Erythroblast (primary cell): ENCODE measurements around the gene PMM2.

Experiments
- GATA1 ChIP-seq: IDR thresholded peaks from 2 replicates; pipeline ENCODE4 v1.6.1; 2011; ENCODE audit warnings: low read depth, mild to moderate bottlenecking, control low read depth, low read length, moderate library complexity
- POLR2A ChIP-seq: IDR thresholded peaks from 2 replicates; pipeline ENCODE4 v1.6.1; 2011; ENCODE audit warnings: mild to moderate bottlenecking, low read length

DNA sequence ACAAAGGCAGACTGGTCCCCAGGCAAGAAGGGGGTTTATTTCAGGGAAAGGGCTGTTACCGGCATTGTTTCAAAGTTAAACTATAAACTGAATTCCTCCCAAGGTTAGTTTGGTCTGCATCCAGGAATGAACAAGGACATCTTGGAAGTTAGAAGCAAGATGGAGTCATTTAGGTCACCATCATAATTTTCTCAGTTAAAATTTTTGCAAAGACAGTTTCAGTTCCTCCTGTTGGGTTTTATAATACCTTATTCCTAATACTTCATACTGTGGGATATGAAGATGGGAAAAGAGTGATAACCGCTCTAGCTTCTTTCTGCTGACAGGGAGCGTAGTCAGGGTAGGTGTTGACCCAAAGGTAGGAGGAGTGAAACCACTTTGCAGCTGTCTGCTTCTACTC, 24.8 kb downstream of the PMM2 start:
- no peak for TF ChIP-seq POLR2A
- no peak for TF ChIP-seq GATA1
